Left hindlimb (tissue), 1 donor: ENCODE measurements around the gene CALML3.
A peak's percentile ranks its signal among the peaks of the same experiment; 100 is the strongest.

Experiments used
- DNase-seq: peaks from one replicate; pipeline ENCODE4 v3.0.0-alpha.2; 2018

Gene CALML3

DNA sequence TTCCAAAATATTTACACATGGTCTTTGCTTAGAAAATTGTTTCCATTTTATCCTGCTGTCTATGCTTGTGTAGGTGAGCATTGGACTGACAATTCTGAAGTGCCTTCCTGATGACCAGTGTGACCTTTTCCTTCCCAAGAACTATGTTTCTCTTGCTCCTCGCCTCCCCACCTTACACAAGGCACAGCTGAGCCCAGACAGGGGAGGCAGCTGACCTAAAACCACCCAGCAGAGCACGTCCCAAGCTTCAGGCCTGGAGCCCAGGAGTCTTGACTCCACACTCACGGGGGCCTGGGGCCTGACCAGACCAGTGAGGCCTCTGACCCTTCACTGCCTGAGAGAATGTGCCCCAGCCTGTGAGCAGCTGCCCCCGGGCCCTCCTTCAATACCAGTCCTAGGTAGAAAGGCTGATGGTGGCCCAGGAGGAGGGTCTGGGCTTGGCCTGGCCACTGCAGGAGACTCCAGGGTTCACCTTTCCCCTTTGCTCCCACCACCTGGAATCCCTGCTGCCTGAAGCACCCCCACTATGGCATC lies 32.4 kb upstream of the CALML3 start:
- peak; percentile 16 for DNase-seq

DNA sequence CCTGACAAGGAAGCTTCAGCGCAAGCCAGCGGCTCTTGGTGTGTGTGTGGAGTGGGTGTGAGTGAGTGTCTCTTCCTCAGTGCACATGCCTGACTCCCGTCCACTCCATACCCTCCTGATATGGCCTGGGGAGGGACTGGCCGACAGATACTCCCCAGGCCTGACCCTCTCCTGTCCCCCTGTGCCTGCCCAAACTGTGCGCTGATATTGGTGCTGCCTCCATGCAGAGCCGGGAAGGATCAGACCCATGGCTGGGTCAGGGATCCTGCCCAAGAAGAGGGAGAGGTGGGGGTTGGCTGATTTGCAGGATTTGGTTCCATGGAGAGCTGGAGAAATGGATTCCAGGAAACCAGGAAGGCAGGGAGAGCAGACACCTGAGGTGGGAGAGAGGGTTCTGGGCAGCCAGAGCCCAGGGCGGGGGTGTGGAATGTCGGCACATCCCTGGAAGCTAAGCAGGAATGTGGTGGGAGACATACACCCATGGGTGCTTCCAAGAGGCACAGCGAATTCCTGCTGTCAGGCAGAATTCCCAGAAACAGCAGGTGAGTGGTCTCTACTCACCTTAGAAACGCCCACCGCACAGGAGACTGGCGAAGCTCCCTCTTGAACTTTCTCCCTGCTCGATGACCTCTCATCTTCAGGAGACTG lies 31.7 kb upstream of the CALML3 start:
- DNase-seq: peak; percentile 16

DNA sequence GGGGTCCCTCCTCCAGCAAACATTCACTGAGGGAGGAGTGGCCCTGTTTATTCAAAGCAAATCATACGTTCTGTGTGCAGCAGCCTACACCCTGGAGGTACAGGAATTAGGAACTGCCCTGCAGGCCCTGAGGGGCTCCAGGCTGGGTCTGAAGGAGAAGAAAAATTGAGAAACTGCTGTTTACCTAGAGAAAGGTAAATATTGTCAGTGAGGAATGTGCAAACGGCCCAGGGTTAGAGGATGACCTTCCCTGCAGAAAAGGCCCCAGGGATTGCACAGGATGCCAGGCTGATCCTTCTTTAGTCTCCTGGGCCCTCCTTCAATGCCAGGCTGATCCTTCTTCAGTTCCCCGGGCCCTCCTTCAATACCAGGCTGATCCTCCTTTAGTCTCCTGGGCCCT lies 31.1 kb upstream of the CALML3 start:
- peak; percentile 3 for DNase-seq

DNA sequence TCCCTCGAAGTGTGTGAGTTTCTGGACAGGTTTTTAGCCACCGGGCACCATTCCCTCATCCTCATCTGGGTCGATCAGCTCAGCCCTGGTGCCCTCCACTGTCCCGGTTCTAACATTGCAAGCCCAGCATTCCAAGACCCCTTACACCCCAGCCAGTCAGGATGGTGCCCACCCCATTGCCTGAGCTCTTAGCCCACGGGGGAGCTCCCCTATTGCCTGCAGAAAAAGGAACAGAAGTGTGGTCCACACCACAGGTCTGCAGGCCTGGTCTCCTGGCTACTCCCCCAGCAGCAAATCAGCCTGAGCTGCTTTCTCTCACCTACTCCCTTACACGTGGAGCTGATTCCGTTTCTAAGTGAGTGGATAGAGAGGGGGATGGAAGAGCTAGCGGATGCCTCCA lies 30.1 kb upstream of the CALML3 start:
- no peak for DNase-seq

DNA sequence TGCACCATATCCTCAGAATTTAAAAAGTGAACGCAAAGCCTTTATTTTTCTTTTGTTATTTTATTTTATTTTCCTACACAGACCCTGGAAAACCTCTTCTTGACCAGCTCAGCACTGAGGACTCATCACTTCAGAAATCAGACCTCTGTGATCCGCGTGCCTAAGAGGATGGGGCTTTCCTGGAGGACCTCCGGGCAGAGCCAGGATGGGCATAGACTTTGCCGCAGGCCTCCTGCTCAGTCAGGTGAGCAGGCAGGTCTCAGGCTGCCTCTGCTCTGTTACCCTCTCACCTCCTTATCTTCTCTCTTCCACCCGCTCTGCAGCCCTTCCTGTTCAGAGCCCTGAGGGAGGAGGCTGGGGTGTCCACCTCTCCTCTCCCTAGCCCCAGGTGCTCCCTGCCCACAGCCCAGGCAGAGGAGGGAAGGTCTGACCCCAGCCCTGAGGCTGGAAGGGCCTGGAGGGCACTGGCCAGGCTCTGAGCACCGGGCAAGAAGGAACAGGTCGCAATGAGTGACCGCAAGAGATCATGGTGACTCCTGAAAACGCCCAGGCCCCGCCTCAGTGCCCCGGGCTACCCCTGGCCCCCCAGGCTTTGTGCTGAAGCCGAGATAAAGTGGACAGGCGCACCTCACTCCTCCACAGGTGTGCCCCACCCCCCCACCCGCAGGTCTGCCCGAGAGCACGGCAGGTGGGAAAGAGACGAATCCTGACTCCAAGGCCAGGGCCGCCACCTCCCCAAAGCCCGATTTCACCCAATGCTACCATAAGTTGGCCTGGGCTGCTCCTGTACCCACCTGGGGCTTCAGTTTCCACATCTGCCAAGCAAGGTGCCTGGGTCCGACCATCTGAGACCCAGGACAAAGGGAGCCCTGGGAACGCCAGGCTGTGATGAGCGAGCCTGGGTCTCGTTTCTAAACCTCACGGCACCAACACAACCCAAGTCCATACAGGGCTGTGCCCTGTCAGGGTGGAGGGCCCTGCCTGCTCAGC lies 28.2 kb upstream of the CALML3 start:
- peak; percentile 24 for DNase-seq

DNA sequence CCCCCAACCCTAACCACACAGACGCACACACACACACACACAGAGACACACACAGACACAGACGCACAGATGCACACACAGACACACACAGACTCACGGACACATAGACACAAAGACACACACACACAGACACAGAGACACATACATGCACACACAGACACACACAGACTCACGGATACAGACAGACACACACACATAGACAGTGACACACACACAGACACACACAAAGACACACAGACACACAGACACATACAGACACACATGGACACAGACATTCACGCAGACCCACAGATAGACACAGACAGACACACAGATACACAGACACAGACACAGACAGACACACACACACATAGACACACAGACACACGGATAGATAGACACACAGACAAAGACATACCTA lies 27.5 kb upstream of the CALML3 start:
- peak; percentile 3 for DNase-seq

DNA sequence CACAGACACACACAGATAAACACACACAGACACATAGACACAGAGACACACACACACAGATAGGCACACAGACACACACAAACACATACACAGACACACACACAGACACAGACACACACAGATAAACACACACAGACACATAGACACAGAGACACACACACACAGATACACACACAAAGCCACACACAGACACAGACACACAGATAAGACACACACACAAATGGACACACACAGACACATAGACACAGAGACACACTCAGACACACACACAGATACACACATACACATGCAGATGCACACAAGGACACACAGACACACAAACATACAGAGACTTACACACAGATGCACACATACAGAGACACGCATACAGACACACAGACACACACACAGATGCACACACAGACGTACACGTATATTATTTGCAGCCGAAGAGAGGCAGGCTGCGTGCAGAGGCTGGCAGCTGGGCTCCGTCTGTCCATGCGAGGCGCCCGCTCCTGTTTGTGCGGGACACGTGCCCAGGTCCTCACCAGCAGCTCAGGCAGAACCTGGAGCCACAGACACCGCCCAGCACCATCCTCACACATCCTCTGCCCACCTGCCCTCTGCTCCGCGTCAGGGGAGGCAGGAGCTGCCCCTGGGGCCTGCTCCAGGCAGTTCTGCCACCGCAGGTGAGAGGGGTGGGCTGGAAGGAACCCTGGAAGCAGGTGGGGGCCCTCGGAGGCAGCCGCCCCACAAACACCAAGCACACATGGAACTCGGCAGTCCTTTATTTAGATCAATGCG lies 26.6 kb upstream of the CALML3 start:
- DNase-seq: peak; percentile 18

DNA sequence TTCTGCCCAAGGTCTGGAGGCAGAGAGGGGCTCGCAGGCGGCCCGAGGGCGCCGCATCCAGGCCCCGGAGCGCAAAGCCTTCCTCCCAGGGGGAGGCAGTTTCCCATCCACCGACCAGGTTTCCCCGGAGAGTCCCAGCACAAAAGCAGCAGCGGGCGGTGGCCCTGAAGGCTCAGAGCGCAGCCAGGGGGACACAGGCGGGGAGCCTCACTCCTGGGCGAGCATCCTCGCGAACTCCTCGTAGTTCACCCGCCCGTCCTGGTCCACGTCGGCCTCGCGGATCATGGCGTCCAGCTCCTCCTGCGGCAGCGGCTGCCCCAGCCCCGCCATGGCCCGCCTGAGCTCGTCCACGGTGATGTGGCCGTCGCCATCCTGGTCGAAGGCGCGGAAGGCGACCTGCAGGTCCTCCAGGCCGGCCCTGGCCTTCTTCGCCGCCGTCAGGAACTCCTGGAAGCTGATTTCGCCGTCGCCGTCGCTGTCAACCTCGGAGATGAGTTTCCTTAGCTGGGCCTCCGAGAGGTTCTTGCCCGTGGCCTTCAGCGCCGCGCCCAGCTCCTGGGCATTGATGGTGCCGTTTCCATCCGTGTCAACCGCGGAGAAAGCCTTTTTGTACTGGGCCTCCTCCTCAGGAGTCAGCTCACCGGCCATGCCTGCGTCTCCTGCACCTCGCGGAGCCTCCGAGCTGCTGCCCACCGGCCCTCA lies 25.8 kb upstream of the CALML3 start:
- DNase-seq: peak; percentile 26

DNA sequence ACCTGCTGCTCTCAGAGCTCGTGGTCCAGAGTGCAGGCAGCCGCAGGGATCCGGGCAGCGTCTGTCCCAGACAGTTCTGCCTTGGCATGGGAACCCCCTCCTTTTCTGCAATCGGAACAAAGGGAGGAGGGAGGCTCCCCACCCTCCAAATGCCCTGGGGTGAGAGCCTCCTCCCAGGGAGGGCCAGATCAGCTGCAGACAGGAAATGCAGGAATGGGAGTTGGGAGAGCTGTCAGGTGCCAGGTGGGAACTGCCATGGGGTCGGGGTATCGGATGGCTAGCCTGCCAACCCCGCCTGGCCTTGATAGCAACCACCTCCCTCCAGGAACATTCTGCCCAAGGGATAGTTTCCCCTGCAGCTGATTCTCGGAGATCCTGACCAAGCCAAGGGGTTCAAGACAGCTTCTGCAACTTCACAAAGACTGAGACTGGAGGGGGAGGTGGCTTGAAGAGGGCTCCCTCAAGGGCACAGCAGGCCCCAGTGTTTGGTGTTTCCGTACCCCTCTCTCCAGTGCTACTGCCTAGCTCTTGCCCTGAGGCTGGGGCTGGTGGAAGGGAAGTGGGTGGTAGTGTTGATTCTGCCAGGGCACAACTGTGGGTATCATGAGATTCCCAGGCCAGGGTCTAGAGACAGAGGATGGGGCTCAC lies 25.1 kb upstream of the CALML3 start, which contains the start of gene CALML5:
CALML5 (minus strand) TSS at position 78 of the 648 bp plus-strand sequence. CDS start 132 bp downstream, outside the sequence.
- DNase-seq: peak; percentile 6

DNA sequence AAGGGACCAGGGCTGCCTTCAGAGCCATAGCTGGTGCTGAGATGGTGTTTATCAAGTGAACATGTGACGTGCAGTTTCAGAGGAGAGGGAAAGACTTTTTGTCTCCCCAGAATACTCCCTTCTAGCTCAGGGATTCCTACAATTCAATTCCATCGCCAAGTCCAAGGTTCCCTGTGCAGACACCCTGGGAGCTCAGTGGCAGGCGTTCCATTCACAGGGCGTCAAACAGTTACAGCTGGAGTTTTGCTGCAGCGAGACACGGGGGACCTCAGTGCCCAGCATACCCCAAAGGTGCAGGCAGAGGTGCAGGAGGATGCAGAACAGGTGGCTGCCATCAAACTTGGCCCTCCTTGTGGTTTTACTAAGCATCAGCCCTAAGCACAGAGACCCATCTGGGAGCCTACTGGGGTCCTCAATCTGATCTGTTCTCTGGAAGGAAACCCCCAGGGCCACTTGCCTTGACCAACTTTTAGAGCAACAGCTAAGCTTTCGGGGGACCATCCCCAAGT lies 24.5 kb upstream of the CALML3 start:
- DNase-seq: peak; percentile 12

DNA sequence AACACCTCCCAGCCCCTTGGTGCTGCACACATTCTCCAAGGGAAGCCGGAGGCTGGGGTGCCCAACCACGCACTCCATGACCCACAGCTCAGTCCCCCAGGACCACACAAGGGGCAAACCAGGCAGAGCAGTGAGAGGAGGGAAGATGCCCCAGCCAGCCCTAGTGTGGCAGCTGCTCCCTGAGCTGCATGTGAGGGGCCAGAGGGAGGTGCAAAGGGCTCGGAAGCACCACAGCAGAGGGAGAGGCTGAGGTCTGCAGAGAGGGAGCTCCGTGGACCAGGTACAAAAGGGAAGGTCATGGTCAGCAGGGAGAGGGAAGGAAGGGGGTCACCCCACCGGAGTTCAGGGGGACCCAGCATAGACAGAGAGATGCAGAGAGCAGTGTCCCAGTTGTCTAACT lies 23.9 kb upstream of the CALML3 start:
- DNase-seq: peak; percentile 18

DNA sequence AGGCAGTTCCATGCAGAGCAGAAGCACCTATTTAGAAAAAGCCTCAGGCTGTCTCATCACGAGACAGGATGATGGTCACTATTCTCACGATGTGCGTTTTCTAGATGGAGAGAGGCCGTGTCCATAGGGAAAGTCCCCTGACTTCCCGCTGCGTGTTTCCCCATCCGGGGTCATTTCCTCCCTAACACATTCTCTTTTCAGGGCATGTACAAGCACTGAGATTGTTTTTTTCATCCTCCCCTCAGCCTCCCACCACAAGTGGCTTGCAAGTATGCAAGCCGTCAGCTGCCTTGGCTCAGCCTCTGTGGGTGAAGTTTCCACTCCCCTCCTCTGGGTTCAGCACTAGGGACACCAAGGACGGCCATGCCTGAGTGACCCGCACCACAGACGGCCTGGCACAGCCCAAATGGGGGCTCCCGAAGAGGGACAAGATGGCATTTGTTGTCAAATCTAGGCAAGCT lies 22.7 kb upstream of the CALML3 start:
- DNase-seq: peak; percentile 31

DNA sequence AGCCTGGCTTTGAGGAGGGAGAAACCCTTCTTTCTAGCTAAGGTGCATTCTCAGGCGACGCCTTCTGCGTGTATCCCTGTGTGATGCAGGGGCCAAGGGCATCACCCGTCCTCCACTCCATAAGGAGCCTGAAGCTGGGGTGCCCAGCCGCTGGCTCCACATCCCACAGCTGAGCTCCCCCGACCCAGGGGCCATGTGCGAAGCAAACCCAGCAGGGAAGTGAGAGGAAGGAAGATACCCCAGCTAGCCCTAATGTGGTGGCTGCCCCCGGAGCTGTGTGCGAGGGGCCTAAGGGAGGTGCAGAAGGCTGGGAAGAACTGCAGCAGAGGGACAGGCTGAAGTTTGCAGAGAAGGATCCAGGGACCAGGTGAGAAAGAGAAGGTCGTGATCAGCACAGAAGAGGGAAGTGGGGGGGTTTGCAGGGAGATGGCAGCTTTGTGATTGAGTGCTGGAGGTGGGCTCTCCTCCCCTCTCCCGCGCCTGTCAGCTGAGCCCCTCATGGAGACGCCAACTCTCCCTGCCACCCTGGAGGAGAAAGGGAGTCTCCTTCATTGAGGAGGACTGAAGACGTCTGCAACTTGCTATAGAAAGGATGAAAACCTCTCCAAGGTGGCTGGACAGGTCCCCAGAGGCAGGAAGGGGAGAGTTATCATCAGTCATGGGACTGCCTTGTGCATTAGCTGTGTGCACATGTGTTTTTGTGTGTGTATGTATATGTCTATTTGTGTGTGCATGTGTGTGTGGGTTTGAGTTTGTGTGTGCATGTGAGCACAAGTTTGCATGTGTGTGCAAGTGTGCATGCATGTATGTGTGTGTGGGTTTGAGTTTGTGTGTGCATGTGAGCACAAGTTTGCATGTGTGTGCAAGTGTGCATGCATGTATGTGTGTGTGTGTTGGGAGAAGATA lies 21.9 kb upstream of the CALML3 start:
- DNase-seq: peak; percentile 2

DNA sequence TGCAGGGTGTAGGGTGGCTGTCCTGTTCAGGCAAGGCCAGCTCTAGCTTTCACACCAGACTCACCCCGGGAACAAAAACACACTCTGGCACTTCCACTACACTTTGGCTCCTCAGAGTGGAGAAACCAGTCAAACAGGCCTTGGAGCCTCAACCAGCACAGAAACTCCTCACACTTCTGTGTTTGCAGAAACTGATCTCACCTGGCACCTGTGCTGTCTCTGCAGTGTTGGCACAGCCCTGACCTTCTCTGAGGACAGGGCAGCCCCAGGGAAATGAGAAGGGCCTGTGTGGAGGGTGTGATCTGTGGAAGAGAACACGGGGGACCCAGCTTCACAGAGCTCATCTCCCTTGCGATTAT lies 21.3 kb upstream of the CALML3 start:
- peak; percentile 12 for DNase-seq

DNA sequence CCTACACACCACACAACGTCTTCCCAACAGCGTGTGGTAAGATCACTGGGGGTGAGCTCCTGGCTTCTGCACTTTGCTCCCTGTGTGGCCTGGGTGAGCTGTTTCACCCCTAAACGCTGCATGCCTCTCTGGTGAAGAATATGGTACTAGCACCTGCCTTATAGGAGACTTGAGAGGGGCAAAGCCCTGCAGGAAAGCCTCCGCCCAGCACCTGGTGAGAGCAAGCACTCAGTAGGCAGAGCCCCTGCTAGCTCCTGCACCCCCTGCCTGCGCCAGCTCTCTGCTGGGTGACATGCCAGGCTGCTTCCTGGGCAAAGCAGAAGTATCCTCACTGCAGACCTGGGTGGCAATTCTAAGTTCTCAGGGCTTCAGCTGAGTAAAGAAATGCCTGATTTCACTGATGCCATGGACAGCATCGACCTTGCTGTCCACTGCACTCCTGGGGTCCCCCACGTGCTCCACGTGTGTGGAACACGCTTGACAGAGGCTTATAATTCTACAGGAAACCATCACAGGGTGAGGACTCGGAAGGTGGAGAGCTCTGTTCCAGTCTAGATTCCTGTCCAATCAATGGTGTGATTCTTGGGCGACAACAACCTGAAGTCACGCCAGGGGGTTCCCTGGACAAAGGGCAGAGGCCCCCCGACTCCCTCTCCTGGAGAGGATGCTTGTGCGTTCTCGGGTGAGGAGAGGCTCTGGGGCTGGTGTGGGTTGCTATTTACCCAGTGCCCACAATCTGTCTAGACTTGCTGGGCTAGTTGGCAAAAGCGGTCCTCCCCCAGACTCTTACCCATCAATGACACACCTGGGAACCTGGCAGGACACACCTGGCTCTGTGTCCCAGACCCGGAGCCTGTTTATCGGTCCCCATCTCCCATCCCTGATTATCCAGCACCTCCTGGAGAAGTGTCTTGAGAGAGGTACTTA lies 20.4 kb upstream of the CALML3 start:
- peak; percentile 16 for DNase-seq

DNA sequence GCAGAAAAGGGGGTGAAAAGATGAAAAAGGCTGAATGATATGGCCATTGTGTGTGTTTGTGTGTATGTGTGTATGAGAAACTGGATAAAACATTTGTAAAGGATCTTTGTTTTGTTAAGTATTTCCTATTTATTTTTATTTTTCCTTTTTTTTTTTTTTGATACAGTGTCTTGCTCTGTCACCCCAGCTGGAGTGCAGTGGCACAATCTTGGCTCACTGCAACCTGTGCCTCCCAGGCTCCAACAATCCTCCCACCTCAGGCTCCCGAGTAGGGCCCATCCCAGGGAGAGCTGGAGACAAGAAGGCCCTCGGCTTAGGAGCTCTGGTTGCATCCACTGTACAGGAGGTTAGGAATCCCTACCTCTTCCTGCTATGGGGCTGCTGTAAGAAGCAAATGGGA lies 18.5 kb upstream of the CALML3 start:
- DNase-seq: peak; percentile 16

DNA sequence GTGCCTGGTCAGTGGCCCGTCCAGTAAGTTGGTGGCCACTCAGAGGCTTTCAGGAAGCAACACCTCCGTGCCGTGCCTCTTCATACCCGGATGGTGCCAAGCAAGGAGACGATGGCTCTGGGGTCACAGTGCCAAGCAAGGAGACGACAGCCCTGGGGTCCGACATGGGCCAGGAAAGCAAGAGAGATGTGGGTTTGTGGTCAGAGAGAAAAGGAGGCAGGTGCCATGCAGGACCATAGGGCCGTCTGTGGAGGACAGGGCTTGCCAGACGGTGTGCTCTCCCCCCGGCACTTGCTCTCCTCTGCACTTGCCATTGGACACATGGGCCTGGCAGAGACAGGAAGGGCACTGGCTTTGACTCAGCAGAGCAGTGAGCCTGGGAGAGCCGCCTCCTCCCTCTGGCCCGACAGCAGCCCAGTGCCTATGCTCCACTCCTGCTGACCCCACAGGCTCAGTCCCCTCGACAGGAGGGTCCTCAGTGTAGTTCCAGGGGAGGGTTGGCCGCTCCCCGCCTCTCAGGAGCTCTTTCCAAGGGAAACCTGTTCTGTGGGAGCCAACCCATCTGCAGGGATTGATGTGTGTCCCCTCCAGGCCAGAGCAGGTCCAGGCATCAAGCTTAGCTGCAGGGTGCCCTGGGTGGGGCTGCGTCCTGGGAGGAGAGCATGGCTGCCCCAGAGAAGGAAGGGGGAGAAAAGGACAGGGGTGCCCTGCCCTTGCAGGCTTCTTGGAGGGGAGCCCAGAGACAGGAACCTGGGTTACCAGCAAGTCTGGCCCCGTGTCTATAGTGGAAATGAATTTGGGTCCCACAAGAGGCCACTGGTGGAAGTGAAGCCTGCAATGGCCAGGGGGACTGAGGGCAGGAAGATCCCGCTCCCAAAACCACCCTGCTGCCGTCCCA lies 17.8 kb upstream of the CALML3 start:
- peak; percentile 35 for DNase-seq

DNA sequence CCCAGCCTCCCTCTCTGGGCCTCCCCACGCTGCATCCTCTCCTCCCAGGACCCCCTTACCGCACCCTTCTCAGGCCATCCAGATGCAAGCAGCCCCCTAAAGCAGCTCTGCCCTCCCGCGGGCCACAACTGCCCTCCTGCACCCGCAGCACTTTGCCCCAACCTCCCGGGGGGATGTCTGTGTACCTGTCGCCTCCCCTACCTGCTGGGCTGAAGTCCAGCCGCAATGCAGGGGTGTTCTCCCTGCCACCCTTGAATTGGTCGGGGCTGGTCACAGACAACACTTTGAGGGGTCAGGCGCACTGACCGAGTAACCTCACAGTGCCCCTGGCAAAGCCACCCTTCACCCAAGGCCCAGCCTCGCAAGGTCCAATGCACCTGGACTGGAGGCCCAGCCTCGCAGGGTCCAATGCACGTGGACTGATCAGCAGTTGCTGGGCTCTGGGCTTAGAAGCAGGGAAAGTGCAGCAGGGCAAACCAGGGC lies 17.1 kb upstream of the CALML3 start:
- DNase-seq: no peak
